Activated T-cell treated with anti-CD3 and anti-CD28 coated beads, Interleukin-2, amount 50 U/mL, for 24 hours (primary cell): ENCODE data around the gene AHDC1.
"Not testable (repeated sequence)": the region's sequence is repeated elsewhere in the genome, so short reads cannot be mapped to it uniquely, and the experiment has no call there.

Source experiments
- DNase-seq: peaks from one replicate; pipeline ENCODE4 v3.0.0-alpha.2; 2020
- H3K27ac Mint-ChIP-seq: 2 replicates; pipeline ENCODE4 v1.8.0; 2020; ENCODE audit warnings: mild to moderate bottlenecking, mixed read lengths
- H3K27me3 Mint-ChIP-seq: 2 replicates; pipeline ENCODE4 v1.8.0; 2020; ENCODE audit warnings: mixed read lengths
- H3K36me3 Mint-ChIP-seq: 2 replicates; pipeline ENCODE4 v1.8.0; 2020; ENCODE audit warnings: low read depth, mixed read lengths
- H3K4me1 Mint-ChIP-seq: 2 replicates; pipeline ENCODE4 v1.8.0; 2020; ENCODE audit warnings: low read depth, mixed read lengths
- H3K4me3 Mint-ChIP-seq: 2 replicates; pipeline ENCODE4 v1.8.0; 2020; ENCODE audit warnings: mild to moderate bottlenecking, moderate library complexity, mixed read lengths
- H3K9me3 Mint-ChIP-seq: 2 replicates; pipeline ENCODE4 v1.8.0; 2020; ENCODE audit warnings: mixed read lengths

AHDC1 gene, protein sequence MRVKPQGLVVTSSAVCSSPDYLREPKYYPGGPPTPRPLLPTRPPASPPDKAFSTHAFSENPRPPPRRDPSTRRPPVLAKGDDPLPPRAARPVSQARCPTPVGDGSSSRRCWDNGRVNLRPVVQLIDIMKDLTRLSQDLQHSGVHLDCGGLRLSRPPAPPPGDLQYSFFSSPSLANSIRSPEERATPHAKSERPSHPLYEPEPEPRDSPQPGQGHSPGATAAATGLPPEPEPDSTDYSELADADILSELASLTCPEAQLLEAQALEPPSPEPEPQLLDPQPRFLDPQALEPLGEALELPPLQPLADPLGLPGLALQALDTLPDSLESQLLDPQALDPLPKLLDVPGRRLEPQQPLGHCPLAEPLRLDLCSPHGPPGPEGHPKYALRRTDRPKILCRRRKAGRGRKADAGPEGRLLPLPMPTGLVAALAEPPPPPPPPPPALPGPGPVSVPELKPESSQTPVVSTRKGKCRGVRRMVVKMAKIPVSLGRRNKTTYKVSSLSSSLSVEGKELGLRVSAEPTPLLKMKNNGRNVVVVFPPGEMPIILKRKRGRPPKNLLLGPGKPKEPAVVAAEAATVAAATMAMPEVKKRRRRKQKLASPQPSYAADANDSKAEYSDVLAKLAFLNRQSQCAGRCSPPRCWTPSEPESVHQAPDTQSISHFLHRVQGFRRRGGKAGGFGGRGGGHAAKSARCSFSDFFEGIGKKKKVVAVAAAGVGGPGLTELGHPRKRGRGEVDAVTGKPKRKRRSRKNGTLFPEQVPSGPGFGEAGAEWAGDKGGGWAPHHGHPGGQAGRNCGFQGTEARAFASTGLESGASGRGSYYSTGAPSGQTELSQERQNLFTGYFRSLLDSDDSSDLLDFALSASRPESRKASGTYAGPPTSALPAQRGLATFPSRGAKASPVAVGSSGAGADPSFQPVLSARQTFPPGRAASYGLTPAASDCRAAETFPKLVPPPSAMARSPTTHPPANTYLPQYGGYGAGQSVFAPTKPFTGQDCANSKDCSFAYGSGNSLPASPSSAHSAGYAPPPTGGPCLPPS (N-terminal part only)

DNA sequence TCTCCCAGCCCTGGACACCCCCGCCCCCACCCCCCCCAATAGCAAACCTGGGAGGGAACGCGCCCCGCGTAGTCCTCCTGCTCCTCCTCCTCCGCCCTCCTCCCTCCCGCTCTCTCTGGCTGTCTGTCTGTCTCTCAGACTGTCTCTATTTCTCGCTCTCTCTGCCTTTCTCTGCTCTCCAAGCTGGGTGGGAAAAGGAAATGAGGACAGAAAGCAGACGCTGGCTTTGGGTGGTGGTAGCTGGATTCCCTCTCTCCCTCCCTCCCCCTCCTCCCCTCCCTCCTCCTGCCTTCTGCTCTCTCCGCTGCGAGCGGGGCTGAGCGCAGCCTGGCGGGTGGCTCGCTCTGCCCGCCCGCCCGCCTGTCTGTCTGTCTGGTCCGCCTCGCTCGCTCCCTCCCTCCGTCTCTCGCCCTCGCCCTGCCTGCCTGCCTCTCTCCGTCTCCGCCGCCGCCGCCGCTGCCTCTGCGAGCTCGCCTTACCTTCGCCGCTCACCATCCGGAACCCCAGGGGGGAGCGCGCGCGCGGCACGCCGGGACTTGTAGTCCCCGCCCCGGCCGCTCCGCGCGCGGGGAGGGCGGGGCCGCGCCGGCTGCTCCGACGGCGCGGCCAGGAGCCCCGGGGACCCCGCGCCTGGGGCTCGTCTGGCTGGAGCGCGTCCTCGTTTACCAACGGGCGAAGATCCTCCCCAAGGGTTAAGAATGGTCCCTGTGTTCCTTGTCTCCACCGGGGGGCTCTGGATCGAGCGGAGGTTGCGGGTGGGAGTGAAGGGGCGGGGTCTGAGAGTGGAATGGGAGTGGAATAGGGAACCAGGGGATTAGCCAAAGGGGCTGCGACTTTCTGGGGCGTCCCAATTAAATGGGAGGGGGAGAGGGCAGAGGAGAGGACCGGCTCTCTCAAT is at the start of gene AHDC1:
Gene AHDC1 (minus strand): TSS at position 464 of the 898 bp plus-strand sequence. CDS start 52,029 bp downstream, outside the sequence.
- H3K4me3 Mint-ChIP-seq: peak within 1 kb of the TSS; percentile 89
- H3K27me3 Mint-ChIP-seq: no peaks in the 10 kb centered on the region
- H3K4me1 Mint-ChIP-seq: peaks cover 43% of the 10 kb centered on the region
- peaks cover 2% of the 10 kb centered on the region for H3K36me3 Mint-ChIP-seq
- peak; percentile 92 for DNase-seq
- no peaks in the 10 kb centered on the region for H3K9me3 Mint-ChIP-seq
- H3K27ac Mint-ChIP-seq: peak within 1 kb of the TSS; percentile 88

- Mint-ChIP-seq H3K27ac (no peak overlapping the region), H3K9me3 (no peaks in the 10 kb centered on the region), H3K36me3 (no peaks in the 10 kb centered on the region), H3K4me3 (no peak overlapping the region), H3K4me1 (peaks cover 18% of the 10 kb centered on the region), H3K27me3 (no peaks in the 10 kb centered on the region)
- no peak for DNase-seq
These were observed 48.3 kb upstream of the AHDC1 start for GRCh38 chr1:27652111-27652864.

- no peak for DNase-seq
- H3K4me3 Mint-ChIP-seq: no peak overlapping the region
- H3K27ac Mint-ChIP-seq: peak overlapping the region; percentile 80
- H3K27me3 Mint-ChIP-seq: no peaks in the 10 kb centered on the region
- no peaks in the 10 kb centered on the region for H3K36me3 Mint-ChIP-seq
- peaks cover 17% of the 10 kb centered on the region for H3K4me1 Mint-ChIP-seq
- H3K9me3 Mint-ChIP-seq: no peaks in the 10 kb centered on the region
These were observed 46.7 kb upstream of the AHDC1 start for GRCh38 chr1:27650539-27651175.

- Mint-ChIP-seq H3K4me1 (peaks cover 15% of the 10 kb centered on the region), H3K4me3 (no peak overlapping the region), H3K27ac (peak overlapping the region; percentile 80), H3K36me3 (no peaks in the 10 kb centered on the region), H3K27me3 (no peaks in the 10 kb centered on the region), H3K9me3 (no peaks in the 10 kb centered on the region)
- DNase-seq: no peak
These were observed 46.2 kb upstream of the AHDC1 start for GRCh38 chr1:27650171-27650538.

GRCh38 chr1:27649306-27649635 is 45.3 kb upstream of the AHDC1 start:
- H3K27me3 Mint-ChIP-seq: no peaks in the 10 kb centered on the region
- peaks cover 20% of the 10 kb centered on the region for H3K4me1 Mint-ChIP-seq
- no peaks in the 10 kb centered on the region for H3K9me3 Mint-ChIP-seq
- H3K36me3 Mint-ChIP-seq: no peaks in the 10 kb centered on the region
- no peak for DNase-seq
- no peak overlapping the region for H3K27ac Mint-ChIP-seq
- H3K4me3 Mint-ChIP-seq: no peak overlapping the region

GRCh38 chr1:27648602-27649305 is 44.8 kb upstream of the AHDC1 start:
- no peak overlapping the region for H3K27ac Mint-ChIP-seq
- no peaks in the 10 kb centered on the region for H3K9me3 Mint-ChIP-seq
- H3K4me3 Mint-ChIP-seq: no peak overlapping the region
- H3K27me3 Mint-ChIP-seq: no peaks in the 10 kb centered on the region
- peaks cover 25% of the 10 kb centered on the region for H3K4me1 Mint-ChIP-seq
- DNase-seq: no peak
- H3K36me3 Mint-ChIP-seq: no peaks in the 10 kb centered on the region

- no peak overlapping the region for H3K27ac Mint-ChIP-seq
- no peak overlapping the region for H3K4me3 Mint-ChIP-seq
- H3K27me3 Mint-ChIP-seq: no peaks in the 10 kb centered on the region
- peaks cover 30% of the 10 kb centered on the region for H3K4me1 Mint-ChIP-seq
- no peaks in the 10 kb centered on the region for H3K9me3 Mint-ChIP-seq
- no peaks in the 10 kb centered on the region for H3K36me3 Mint-ChIP-seq
- DNase-seq: no peak
These were observed 43.4 kb upstream of the AHDC1 start for GRCh38 chr1:27647328-27647727.

GRCh38 chr1:27646676-27647075 is 42.7 kb upstream of the AHDC1 start:
- no peaks in the 10 kb centered on the region for H3K27me3 Mint-ChIP-seq
- H3K36me3 Mint-ChIP-seq: no peaks in the 10 kb centered on the region
- no peak for DNase-seq
- H3K4me3 Mint-ChIP-seq: no peak overlapping the region
- H3K4me1 Mint-ChIP-seq: peaks cover 30% of the 10 kb centered on the region
- no peaks in the 10 kb centered on the region for H3K9me3 Mint-ChIP-seq
- H3K27ac Mint-ChIP-seq: no peak overlapping the region

GRCh38 chr1:27645071-27645415 is 41.1 kb upstream of the AHDC1 start:
- DNase-seq: no peak
- Mint-ChIP-seq H3K36me3 (no peaks in the 10 kb centered on the region), H3K4me3 (no peak overlapping the region), H3K27ac (no peak overlapping the region), H3K27me3 (no peaks in the 10 kb centered on the region), H3K9me3 (no peaks in the 10 kb centered on the region), H3K4me1 (peaks cover 18% of the 10 kb centered on the region)

DNA sequence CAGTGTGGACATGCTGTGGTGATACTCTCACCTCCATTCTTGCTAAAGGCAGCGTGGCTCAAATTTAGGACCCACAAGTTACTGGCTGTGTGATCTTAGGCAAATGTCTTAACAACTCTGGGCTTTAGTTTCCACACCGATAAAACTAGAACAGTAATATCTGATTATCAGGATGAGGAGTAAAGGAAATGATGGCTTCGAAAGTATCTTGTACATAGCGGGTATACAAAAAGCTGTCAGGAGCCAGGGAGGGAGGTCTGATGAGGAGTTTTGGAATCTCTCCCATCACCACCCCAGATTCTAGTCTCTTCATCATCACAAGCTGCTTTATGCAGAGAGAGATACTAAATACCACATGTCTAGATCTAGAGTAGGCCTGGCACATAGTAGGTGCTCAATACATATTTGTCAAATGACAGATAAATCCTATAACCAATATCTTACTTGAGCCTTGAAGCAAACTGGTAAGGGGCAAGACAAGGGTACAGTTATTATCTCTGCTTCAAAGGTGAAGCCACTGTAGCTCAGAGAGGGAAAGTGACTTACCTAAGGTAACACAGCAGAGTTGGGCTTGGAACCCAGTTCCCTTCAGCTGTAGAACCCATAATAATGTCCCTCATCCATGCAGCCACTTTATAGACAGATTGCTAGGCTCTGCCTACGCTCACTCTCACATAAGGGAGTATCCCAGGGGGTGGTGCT is 40.6 kb upstream of the AHDC1 start:
- H3K27me3 Mint-ChIP-seq: no peaks in the 10 kb centered on the region
- H3K27ac Mint-ChIP-seq: no peak overlapping the region
- no peaks in the 10 kb centered on the region for H3K9me3 Mint-ChIP-seq
- H3K4me1 Mint-ChIP-seq: peaks cover 16% of the 10 kb centered on the region
- no peak overlapping the region for H3K4me3 Mint-ChIP-seq
- DNase-seq: no peak
- H3K36me3 Mint-ChIP-seq: no peaks in the 10 kb centered on the region

GRCh38 chr1:27643600-27644368 is 39.8 kb upstream of the AHDC1 start:
- peak; percentile 78 for DNase-seq
- Mint-ChIP-seq H3K36me3 (no peaks in the 10 kb centered on the region), H3K4me1 (peaks cover 16% of the 10 kb centered on the region), H3K27me3 (no peaks in the 10 kb centered on the region), H3K9me3 (no peaks in the 10 kb centered on the region), H3K4me3 (no peak overlapping the region), H3K27ac (no peak overlapping the region)

DNA sequence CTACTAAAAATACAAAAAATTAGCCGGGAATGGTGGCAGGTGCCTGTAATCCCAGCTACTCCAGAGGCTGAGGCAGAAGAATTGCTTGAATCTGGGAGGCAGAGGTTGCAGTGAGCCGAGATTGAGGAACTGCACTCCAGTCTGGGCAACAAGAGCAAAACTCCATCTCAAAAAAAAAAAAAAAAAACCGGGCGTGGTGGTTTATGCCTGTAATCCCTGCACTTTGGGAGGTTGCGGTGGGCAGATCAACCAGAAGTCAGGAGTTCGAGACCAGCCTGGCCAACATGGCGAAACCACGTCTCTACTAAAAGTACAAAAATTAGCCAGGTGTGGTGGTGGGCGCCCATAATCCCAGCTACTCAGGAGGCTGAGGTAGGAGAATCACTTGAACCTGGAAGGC is 36.6 kb upstream of the AHDC1 start:
- not testable (repeated sequence) for H3K36me3 Mint-ChIP-seq, H3K9me3 Mint-ChIP-seq, H3K27me3 Mint-ChIP-seq, H3K27ac Mint-ChIP-seq, DNase-seq, H3K4me3 Mint-ChIP-seq
- H3K4me1 Mint-ChIP-seq: peaks cover 36% of the 10 kb centered on the region
